HG02571 (cell line): ENCODE measurements around the gene GRIN2C.
"Not testable (repeated sequence)": the region's sequence is repeated elsewhere in the genome, so short reads cannot be mapped to it uniquely, and the experiment has no call there.

Experiments
- ATAC-seq: cut with Tn5 transposase; IDR thresholded peaks from one replicate; pipeline ENCODE4 v1.9.1; 2021; ENCODE audit warnings: mild to moderate bottlenecking, moderate library complexity; ENCODE audit not compliant: unreplicated experiment

Gene GRIN2C

DNA sequence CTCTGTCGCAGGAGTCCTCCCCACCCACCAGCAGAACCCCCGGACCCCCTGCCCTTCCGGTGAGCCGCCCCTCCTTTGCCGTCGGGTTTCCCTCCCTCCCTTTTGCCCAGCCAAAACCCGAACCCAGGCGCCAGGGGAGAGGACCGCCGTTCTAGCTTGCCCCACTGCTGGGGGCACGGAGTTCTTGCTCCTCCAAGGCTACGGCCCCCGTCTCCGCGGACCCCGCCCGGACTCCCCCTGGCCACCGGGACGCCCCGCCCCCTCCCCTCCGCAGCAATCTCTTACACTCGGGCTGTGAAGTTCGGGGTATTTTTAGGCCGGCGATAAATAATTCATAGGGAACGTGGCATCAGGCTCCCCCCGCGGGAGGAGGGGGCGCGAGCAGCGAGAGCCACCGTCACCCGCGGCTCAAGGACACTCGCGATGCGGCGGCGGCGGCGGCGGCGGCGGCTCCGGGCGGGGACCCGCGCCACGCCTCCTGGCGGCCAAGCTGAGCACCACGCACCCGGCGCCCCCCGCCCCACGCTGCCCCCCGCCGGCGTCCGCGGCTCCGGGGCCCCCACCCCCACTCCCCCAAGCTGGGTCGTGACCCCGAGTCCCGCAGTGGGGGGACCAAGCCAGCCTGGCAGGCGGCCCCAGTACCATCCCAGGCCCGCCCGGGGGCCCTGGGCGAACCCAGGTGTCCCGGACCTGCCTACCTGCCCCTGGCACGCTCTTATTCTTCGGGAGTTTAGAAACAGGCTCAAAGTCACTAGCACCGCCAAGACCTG, at the start of gene GRIN2C:
TSS of gene GRIN2C (minus strand) at position 427 of the 770 bp plus-strand sequence. CDS start 4,793 bp downstream, outside the sequence.
- no peak for ATAC-seq

DNA sequence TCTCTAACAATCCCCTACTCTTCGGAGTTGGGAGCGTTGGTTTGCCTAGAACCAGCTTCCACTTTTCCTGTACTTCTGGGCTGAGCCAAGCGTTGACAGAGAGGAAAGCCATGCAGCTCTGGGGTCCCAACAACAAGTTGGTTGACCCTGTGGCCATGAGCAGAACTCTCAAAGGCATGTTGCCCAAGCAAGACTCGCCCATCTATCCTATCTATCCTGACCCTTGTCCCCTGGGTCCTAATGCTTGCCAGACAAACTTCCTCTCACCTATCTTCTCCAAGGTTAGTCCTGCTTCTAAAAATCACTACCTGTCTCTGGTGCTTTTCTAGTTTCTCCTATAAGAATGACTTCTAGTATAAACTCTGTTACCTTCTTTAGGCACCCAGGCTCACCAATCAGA, 49.4 kb upstream of the GRIN2C start:
- ATAC-seq, result not testable (repeated sequence)

DNA sequence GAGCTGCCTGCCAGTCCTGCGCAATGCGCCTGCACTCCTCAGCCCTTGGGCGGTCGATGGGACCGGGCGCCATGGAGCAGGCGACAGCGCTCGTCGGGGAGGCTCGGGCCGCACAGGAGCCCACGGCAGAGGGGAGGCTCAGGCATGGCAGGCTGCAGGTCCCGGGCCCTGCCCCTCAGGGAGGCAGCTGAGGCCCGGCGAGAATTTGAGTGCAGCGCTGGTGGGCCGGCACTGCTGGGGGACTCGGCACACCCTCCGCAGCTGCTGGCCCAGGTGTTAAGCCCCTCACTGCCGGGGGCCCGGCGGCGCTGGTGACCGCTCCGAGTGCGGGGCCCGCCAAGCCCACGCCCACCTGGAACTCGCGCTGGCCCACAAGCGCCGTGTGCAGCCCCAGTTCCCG, 47.3 kb upstream of the GRIN2C start:
- ATAC-seq, result no peak

GRCh38 chr17:74906214-74906793, 46.6 kb upstream of the GRIN2C start:
- not testable (repeated sequence) for ATAC-seq

DNA sequence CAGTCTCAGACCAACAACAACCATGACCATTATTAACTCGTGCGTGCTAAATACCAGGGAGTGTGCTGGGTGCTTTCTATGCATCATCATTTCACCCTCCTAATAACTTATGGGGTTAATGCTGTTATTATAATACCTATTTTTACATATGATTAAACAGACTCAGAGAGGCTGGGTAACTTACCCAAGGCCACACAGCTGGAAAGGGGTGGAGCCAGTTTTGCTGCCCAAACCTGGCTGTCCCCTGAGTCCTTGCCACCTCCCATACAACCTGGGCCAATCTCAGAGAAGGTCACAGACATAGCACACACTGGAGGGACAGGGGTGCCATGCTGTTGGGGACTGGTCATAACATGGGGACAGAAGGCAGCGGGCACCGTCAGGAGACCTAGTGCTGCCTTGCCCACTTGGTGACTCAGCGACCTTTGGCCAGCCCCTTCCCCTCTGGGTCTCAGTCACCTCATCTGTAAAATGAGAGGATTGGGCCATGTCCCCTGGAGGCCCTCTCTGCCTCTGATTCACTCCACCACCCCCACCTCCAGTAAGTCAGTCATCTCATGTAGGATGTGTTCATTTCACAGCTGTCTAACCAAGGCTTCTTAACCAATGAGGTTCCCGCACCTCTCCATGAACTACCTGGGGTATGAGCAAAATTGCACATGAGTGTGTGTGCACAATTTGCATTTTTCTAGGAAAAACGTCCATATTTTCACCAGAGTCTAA, 45.2 kb upstream of the GRIN2C start:
- ATAC-seq, result no peak

DNA sequence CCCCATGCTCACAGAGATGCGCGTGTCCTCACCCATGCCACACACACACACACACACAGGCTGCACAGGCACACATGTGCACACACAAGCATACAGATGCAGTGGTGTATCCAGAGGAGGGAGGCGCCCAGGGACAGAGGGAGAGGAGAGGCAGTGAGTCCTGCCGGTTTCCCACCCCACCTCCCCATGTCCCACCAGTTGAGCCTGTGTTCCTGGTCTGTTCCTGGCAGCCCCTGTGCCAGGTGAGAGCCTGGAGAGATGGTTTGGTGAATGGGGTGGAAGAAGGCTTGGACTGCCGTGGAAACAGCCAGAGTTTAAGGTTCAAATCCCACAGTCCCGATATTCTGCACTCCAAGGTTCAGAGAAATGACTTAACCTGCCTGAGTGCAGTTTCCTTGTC, 44.0 kb upstream of the GRIN2C start:
- ATAC-seq, result no peak

GRCh38 chr17:74903034-74903433, 43.3 kb upstream of the GRIN2C start:
- ATAC-seq, result no peak

DNA sequence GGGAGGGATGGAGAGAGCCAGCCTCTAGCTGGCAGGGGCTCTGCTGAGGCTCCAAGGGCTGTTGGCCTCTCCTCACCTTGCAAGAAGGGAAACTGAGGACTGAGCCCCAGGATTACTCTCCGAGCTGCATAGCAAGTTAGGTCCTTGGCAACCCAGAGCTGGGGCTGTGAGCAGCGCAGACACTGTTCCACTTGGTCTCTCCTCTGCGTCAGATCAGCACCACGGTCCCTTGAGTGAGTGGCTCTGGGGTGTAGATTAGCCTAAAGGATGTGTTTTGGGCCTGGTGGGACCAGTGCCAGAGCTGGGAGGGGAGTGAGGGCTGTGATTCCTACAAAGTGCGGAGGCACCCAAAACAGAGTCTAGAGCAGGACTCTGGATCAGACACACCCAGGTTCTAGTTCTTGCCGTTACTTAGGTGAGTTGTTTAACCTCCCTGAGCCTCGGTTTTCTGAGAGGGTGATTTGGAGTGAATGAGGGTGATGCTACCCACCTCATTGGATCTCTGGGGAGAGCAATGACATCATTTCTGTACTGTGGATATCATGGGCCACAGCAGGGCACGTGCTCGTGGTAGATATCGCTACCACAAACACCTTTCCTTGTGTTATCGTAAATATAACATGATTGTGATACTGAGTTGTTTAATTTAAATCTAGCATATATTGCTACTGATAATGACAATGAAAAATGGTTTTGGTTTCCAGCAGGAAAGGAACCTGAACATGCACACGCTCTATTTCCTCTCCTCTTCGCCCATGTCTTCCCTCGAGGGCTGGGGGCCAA, 41.9 kb upstream of the GRIN2C start:
- ATAC-seq, result no peak

DNA sequence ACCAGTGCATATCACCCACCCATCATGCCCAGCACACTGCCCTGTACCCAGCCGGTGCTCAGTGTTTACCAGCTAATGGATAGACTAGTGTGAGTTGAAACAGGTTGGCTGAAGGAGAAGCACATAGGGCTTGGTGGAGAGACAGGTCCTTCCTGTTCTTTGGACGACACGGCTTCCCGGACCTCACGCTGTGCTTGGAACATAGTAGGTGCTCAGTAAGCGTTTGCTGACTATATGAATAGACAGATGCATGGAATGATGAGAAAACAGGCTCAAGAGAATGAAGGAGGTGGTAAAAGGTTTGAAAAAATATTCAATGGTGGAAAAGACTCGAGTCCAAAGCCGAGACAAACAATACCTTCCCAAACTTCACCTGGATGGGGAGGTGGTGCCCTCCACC, 40.5 kb upstream of the GRIN2C start:
- no peak for ATAC-seq

- ATAC-seq, result no peak
These were observed 38.8 kb upstream of the GRIN2C start for GRCh38 chr17:74898376-74898946.

GRCh38 chr17:74893936-74894671, 34.4 kb upstream of the GRIN2C start:
- no peak for ATAC-seq

- no peak for ATAC-seq
These were observed 33.6 kb upstream of the GRIN2C start, which contains the start of gene FADS6 for GRCh38 chr17:74892974-74893911. FADS6 (minus strand) TSS chr17:74893633; CDS start chr17:74893595, 38 bp downstream.

- no peak for ATAC-seq
These were observed 32.5 kb upstream of the GRIN2C start for GRCh38 chr17:74892013-74892841.

DNA sequence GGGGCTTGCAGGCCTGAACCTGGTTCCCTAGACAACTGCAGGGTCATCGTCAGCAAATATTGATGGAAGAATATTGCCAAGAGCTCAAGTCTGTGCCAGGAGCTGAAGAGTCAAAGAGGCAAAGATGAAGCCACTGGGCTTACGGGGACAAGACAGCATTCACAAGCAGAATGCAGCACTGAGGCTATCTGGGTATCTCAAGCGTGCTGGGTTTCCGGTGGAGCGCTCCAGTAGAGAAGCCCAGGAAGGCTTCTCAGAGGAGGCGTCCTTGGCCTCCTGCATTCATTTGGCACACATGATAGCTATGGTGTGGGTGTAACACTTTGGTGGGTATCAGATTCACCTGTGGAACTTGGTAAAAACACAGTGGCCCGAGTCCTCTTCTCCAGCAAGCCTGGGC, 30.9 kb upstream of the GRIN2C start:
- no peak for ATAC-seq

GRCh38 chr17:74888469-74888868, 28.8 kb upstream of the GRIN2C start:
- ATAC-seq, result no peak

GRCh38 chr17:74883241-74883745, 23.6 kb upstream of the GRIN2C start:
- no peak for ATAC-seq

DNA sequence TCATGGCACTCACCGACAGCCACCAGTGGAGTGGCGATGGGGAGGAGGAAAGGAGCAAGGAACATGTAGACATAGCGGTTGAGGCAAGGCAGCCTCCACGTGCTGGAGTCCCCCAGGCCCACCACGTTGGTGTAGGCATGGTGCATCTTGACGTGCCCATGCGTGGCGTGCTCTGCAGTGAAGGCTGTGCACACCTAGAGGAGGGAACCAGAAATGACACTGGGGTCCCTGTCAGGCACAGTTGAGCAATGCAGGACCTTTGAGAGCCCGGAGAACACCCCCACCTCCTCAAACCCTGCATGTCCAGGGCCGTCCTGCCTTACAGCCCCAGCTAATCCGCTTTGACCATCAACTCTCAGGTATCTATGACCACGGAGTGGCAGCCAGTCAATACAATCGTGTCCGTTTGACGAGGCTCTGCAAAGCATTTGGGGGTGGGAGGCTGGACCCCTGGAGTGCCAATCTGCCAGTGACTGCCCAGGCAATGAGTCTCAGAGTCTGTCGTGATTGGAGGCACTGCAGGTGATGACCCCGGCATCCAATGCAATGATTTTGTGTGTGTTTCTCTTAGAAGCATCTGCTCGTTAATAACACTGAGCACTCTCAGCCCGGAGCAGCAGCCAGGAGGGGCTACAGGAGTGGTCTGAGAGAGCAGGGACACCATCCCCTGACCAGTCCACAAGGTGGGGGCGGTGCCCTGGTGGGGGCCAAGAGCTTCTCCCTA, 23.0 kb upstream of the GRIN2C start:
- no peak for ATAC-seq
